SW480 (cell line): ENCODE data around the gene IGIP.
A peak's percentile ranks its signal among the peaks of the same experiment; 100 is the strongest.
"Not testable (repeated sequence)": the region's sequence is repeated elsewhere in the genome, so short reads cannot be mapped to it uniquely, and the experiment has no call there.

Experiments
- DNase-seq: peaks from one replicate; pipeline ENCODE4 v3.0.0-alpha.2; 2016; ENCODE audit warnings: low spot score

IGIP gene

DNA sequence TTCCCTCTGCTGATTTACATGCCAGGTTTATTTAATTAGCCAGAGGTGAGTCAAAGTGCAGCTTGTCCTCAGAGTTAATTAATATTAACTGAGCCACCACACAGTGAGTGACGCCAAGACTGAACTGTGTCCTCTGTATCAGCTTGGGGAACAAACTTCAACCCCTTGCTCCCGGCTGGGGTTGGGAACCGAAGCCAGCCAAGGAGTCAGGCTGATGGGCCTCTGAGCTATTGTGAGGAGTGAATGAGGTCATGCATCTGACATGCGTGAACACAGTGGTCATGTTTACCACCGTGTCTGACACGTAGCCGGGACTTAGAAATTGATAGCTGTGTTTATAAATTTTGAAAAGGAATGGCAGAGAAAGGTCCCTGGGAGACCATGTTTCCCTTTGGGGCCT lies 17.1 kb downstream of the IGIP start:
- DNase-seq: no peak

DNA sequence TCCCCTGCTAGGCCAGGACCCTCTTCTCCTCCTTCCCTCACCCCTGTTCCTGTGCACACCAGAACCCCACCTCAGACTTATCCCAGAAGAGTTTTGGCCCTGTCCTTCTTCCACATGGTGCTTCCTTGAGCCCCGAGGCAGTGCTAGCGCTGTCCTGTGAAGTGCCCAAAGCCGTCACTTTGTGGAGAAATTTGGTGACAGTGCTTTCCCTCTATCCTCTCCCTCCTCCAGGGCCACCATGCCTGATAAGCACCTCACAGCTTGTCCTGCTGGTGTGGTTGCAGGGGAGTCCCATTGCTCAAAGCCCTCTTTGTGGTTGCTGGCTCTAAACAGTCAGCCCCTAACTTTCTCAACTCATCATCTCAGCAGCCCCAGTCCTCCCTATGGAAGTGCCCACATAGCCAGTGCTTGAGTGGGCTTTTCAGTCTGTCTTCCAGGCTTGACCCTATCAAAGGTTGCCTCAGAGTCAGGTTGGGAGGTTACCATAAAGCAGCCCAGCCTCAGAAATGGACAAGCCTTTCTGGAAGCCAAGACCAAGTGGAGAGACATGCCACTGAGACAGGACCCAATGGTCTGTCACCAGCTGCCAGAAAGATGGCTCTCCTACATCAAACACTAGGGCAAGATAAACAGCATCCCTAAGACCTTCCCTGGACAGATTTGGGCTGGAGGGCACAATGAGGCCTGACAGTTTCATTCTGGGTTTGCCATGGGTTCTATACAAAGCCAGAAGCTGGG lies 18.0 kb downstream of the IGIP start:
- DNase-seq: no peak

DNA sequence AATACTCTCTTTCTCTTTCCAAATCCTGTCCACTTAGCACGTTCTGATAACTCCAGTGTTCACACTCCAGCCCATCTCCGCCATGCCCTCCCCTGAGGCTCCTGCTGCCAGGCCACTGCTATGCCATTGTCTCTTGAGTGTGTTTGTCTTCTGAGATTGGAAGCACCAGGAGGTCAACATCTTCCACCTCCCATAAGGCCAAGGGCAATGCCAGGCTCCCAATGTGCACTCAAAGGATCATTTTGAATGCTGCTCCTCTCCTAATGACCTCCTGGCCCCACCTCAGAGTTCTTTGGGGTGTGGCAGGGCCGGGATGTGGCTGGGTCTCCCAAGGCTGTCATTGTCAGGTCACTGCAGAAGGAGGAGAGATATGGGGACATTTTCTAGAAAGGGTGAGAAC lies 19.5 kb downstream of the IGIP start:
- DNase-seq: no peak

DNA sequence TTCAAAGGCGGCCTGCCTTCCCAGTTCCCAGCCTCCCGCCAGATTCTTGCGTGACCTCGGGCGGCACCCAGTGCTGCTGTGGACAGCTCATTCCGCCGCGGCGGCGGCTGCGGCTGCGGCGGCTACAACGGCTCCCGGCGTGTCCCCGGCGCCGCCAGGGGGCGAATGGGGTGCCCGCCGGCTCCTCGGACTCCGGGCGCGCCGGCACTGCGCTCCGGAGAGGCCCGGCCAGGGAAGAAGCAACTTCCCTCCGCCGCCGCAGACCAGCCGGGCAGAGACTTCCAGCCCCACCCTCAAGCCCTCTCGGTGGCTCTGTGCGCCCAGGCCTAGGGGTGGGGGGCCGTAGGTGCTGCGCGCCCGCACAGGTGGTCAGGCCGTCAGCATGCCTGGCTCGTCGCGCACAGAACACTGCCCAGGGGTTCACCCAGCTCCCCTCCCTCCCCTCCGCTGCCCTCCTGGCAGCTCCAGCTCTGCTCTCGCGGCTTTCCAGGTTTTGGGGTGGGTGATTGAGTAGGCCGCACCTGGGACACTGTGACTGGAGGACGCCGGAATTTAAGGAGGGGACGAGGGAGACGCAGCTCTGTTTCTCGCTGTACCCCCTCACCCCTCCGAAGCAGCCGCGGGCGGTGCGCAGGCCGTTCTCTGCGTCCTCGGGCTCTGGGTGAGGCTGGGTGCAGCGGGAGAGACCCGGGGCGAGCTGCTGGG lies 20.2 kb downstream of the IGIP start:
- peak; percentile 37 for DNase-seq

DNA sequence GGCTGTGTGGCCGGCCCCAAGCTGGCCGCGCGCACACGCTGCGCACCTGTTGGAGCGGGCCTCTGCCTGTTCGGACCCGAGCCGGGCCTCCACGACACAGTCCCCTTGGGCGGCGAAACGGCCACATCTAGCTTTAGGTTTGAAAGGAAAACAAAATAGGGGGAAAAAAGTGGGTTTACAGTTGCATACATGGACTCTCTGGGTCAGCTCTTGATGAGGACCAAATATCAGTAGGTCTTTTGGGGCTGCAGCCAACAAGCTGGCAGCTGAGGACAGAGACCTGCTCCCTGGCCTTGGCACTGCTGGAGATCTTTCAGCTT lies 20.7 kb downstream of the IGIP start:
- no peak for DNase-seq

- no peak for DNase-seq
Measured at GRCh38 chr5:140147460-140147859, 21.7 kb downstream of the IGIP start.

DNA sequence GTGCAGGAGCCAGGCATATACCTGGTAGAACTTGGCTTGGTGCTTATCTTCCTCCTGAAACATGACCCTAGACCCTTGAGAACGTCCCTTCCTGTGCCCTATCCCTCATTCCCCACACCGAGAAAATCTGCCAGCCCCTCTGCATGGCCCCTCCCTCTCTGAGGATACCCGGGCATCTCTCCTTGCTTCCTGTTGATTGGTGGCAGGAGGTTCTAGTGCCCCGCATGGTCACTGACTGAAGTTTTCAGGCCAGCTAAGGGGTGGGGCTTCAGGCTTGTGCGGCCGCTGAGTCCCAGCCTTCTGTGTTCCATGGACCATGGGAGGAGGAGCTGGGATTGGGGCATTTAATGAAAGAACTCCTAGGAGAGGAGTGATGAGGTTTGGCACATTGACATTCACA lies 22.8 kb downstream of the IGIP start:
- DNase-seq: no peak

DNA sequence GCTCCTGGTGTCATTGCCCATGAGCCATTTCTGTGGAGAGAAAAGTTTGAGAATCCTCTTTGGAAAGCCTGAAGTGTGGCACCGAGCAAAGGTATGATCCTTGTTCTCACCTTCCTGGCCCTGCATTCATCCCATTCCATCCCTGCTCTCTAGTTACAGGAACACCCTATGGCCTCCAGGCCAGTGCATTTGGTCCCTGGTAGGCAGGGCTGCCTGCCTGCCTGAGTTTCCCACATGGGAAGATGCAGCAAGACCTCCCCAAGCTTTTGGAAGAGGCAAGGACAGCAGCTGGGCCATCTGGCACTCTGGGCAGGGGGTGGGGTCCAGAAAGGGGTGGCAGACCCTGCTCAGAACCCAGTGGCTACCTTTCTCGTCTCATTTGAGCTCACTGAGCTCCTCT lies 24.5 kb downstream of the IGIP start:
- no peak for DNase-seq

- DNase-seq: no peak
Measured at GRCh38 chr5:140151144-140152021, 25.6 kb downstream of the IGIP start.

DNA sequence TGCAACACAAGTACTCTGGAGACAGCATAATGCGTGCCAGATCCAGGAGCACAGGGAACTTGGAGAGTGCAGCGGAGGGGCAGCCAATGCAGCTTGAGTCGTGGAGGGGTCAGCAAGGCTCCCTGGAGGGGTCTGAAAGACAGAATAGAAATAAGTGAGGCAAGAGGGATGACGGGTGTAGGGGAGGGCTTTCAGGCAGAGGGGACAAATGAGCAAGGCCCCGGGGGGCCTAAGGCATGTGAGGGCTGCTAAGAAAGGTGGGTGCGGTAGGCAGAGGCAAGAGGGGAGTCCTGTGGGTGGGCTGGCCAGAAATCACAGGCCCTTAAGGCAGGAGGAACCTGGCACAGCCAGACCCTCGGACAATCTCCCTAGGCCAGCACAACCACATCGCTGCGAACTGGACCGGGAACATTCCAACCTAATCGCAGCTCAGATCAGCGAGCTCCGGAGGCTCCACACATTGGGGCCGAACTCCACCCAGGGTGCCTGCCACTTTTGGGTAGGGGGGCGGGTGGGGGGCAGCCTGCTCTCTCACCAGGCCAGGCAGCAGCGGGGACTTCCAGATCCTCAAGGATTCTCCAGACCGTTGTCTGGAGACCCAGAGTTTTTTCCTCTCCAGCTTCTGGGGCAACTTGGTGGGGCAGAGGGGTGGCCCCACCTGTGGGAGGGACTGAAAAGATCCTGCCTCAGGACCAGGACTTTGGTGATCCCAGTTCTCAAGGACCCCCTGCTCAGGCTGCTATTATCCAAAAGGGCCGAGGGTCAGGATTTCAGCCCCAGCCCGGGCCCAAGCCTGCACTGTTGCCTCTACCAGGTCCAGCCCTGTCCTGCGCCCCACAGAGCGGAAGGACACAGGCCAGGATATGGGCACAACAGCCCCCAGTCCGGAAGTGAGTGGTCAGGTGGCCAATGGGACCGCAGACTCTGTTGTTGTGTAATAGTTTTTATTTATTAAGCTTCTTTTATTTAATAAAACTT lies 26.6 kb downstream of the IGIP start:
- DNase-seq: no peak

DNA sequence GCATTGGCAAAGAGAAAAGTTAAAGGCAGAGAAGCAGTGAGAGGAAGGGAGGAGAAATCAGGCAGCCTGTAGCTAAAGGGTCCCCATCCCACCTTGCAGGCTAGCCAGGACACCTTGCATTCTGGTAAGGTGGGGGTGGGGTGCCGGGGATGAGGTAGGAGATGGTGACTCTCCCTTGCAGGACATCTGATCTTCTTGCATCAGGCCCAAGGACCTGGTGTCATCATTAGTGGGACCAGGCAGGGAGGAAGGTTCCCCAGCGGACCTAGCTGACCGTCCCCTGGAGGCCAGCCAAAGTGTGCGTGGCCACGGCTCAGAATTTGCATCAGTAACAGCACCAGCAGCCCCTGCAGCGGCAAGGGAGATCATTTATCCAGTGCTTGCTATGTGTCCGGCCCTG lies 27.5 kb downstream of the IGIP start:
- DNase-seq: no peak

DNA sequence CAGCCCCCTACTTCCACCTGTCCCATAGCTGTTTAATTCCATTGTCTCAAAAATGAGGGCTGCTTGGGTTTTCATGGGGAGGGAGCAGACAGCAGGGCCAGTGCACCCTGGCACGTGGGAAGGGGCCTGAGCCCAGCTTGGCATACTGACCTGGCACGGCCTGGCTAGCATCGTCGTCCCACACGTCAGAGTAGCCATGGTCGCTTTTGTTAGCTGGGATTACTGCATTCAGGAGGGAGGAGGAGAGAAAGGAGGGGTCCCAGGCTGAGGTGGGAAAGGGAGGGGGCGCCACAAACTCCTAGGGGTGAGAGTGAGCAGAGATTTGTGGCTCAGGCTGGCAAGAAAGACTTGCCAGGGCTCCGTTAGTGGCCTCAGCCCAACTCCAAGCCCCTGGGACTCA lies 28.2 kb downstream of the IGIP start:
- no peak for DNase-seq

DNA sequence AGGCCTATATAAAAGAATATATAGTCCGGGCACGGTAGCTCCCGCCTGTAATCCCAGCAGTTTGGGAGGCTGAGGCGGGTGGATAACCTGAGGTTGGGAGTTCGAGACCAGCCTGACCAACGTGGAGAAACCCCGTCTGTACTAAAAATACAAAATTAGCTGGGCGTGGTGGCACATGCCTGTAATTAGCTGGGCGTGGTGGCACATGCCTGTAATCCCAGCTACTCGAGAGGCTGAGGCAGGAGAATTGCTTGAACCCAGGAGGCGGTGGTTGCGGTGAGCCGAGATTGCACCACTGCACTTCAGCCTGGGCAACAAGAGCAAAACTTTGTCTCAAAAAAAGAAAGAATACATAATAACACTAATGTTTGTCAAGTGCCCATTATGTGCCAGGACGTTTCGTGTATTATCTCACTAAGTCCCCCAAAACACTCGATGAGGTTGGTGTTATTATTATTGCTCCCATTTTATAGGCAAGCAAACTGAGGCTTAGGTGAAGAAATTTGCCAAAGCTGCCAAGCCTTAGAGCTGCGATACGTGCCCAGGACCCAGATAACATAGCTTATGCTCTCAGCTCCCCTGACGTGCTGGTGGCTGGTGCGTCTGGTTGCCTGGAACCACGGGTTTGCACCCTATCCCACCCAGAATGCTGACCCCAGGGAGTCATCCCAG lies 29.1 kb downstream of the IGIP start:
- DNase-seq: not testable (repeated sequence)

GRCh38 chr5:140157032-140157781 lies 31.5 kb downstream of the IGIP start:
- peak; percentile 86 for DNase-seq

DNA sequence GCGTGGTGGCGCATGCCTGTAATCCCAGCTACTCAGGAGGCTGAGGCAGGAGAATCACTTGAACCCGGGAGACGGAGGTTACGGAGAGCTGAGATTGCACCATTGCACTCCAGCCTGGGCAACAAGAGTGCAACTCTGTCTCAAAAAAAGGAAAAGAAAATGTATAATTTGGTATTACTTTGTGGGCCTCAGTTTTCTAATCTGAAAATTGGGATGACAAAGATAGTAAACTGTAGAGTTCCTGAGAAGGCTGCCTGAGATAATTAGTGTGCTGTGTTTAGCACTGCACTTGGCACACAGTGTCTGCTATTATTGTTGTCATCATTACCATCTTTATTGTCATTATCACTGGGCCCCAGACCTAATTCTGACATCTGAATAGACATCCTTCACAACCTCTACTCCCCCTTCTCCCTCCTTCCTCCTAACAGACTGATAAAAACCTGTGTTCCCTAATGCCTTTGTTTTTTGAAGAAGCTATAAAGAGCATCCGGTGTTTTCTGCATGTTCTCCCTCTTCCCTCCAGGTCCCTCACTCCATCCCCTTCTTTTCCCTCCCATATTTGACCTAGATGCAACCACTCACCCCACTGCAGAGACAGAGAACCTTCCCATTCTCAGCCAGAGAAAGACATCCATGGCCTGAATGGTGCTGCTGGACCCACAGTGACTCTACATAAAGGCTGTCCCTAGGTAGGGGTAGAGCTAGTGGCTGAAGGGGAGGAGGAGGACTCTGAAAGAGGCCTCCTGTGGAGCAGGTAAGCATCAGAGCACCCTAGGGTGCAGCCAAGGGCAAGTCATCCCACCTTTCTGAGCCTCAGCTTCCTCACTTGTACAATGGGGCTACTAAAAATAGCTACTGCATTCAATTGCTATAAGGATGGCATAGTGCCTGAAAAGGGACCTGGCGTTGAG lies 33.5 kb downstream of the IGIP start:
- DNase-seq: no peak

GRCh38 chr5:140162275-140162674 lies 36.5 kb downstream of the IGIP start:
- no peak for DNase-seq

- no peak for DNase-seq
Measured at GRCh38 chr5:140162781-140163180, 37.0 kb downstream of the IGIP start.

DNA sequence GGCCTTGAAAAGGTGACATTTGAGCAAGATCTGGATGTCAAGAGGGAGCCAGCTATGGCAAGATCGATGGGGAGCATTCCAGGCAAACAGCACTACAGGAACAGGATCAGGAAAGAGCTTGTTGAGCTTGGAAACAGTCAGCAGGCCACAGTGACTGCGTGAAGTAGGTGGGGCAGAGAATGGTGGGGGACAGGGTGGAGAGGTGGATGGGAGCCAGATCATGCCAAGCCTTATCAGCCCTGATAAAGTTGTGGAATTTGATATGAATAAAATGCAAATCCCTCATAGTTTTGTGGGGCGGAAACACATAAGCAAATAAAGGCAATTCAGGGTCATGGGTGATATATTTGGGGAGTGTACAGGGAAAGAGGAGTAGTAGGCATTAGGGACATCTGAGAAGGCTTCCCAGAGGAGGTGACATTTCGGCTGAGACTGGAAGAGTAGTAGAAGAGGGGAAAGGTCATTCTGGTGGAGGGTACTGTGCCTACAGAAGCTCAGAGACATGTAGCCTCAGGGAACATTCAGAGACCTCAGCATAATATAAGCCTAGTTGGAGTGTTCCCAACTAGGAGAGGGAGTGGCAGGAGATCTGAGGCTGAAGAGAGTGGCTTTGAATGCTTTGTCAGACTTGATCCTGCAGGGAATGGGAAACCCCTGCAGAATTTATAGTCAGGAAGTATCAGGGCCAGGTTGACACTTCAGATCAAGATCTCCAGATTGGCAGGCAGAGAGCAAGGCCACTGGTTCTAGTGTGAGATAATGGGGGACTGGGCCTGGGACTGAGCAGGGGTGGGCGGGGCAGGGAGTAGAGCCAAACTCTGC lies 39.6 kb downstream of the IGIP start:
- no peak for DNase-seq

- DNase-seq: no peak
Measured at GRCh38 chr5:140165923-140166270, 40.2 kb downstream of the IGIP start.
